ENCODE results near the gene UGT1A10.
"Not testable (repeated sequence)": the region's sequence is repeated elsewhere in the genome, so short reads cannot be mapped to it uniquely, and the experiment has no call there.

Gene UGT1A10

DNA sequence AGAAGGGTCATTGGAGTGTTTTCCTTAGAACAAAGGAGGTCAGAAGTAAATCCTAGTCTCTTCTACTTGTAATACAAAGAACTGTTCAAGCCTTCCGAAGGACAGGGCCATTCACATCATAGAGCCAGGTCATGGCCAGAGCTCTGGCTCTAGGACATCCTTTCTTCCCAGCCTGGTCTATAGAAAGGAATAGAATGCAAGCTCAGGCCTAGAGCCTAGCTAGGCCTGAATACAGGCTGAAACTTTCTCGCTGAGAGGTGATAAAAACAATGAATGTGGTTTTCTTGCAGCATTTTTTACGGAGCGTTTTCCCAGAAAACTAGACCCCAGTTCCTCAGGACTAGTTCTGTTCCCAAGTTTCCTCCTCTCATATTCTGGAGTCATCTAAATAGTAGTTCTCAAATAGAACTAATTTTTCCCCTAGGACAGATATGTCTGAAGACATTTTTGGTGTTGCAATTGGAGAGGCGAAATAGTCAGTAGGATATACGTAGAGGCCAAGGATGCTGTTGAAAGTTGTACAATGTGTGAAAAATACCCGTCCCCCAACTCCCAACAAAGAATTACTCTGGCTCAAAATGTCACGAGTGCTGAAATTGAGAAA is 63.3 kb downstream of the UGT1A10 start:
- peaks cover 5% of the 10 kb centered on the region for H3K4me1 ChIP-seq
- no peaks in the 10 kb centered on the region for H3K79me2 ChIP-seq
- no peaks in the 10 kb centered on the region for H3K36me3 ChIP-seq (ENCODE audit: control insufficient read depth, insufficient read depth, low read length)
- no peaks in the 10 kb centered on the region for H3K27me3 ChIP-seq (ENCODE audit: control insufficient read depth, insufficient read depth, low read length)
- no peak overlapping the region for H3K9ac ChIP-seq
- no peak overlapping the region for H3K27ac ChIP-seq
- TF ChIP-seq, protein P1, sequence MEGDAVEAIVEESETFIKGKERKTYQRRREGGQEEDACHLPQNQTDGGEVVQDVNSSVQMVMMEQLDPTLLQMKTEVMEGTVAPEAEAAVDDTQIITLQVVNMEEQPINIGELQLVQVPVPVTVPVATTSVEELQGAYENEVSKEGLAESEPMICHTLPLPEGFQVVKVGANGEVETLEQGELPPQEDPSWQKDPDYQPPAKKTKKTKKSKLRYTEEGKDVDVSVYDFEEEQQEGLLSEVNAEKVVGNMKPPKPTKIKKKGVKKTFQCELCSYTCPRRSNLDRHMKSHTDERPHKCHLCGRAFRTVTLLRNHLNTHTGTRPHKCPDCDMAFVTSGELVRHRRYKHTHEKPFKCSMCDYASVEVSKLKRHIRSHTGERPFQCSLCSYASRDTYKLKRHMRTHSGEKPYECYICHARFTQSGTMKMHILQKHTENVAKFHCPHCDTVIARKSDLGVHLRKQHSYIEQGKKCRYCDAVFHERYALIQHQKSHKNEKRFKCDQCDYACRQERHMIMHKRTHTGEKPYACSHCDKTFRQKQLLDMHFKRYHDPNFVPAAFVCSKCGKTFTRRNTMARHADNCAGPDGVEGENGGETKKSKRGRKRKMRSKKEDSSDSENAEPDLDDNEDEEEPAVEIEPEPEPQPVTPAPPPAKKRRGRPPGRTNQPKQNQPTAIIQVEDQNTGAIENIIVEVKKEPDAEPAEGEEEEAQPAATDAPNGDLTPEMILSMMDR (IDR thresholded peaks at IDR 0.05), result no peak
- peak overlapping the region; percentile 20 for H3K4me2 ChIP-seq (ENCODE audit: low read length)
- H3K4me3 ChIP-seq (ENCODE audit: low read depth, low read length), result no peak overlapping the region
- H3K9me3 ChIP-seq (ENCODE audit: control insufficient read depth, low read length), result no peaks in the 10 kb centered on the region
- H2AFZ ChIP-seq, result no peak overlapping the region

DNA sequence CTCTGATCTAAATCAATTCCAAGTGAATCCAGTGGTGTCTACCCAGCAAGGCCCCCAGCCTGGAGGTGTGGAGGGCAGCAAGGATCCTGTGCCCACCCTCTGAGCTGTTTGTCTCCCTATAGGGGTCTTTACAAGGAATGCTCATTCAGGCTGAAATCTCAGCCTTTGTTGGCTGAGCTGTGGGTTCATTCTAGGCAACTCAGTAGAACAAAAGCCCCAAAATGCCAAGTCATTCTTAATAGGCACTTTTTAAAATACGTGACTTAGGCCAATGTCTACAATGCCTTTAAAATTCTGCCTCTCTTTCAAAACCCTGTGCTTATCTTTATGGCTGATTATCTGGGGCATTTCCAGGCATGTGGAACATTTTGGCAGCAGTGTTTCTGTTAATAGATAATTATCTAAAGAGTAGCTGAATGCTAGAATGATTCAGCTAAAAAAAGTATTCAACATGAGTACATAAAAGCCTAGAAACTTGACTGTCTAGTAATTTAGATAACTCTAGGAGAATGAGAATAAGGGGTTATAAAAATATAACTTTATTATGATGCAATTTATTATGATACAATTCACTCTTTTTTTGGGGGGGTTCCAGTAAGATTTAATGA is 63.9 kb downstream of the UGT1A10 start:
- Histone ChIP-seq H3K79me2 (no peaks in the 10 kb centered on the region), H3K9ac (no peak overlapping the region), H3K36me3 (ENCODE audit: control insufficient read depth, insufficient read depth, low read length) (no peaks in the 10 kb centered on the region), H2AFZ (no peak overlapping the region), H3K9me3 (ENCODE audit: control insufficient read depth, low read length) (no peaks in the 10 kb centered on the region), H3K27ac (no peak overlapping the region), H3K4me1 (peaks cover 5% of the 10 kb centered on the region), H3K27me3 (ENCODE audit: control insufficient read depth, insufficient read depth, low read length) (no peaks in the 10 kb centered on the region), H3K4me2 (ENCODE audit: low read length) (peak overlapping the region; percentile 42), H3K4me3 (ENCODE audit: low read depth, low read length) (no peak overlapping the region)
- TF ChIP-seq, protein P1 (IDR thresholded peaks at IDR 0.05), result no peak

DNA sequence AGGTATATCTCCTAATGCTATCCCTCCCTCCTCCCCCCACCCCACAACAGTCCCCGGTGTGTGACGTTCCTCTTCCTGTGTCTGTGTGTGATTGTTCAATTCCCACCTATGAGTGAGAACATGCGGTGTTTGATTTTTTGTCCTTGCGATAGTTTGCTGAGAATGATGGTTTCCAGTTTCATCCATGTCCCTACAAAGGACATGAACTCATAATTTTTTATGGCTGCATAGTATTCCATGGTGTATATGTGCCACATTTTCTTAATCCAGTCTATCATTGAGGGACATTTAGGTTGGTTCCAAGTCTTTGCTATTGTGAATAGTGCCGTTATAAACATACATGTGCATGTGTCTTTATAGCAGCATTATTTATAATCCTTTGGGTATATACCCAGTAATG is 64.6 kb downstream of the UGT1A10 start:
- H3K9me3 ChIP-seq (ENCODE audit: control insufficient read depth, low read length); H3K27ac ChIP-seq; H3K9ac ChIP-seq; H2AFZ ChIP-seq; H3K4me2 ChIP-seq (ENCODE audit: low read length); H3K27me3 ChIP-seq (ENCODE audit: control insufficient read depth, insufficient read depth, low read length); H3K4me1 ChIP-seq; H3K36me3 ChIP-seq (ENCODE audit: control insufficient read depth, insufficient read depth, low read length); H3K79me2 ChIP-seq; H3K4me3 ChIP-seq (ENCODE audit: low read depth, low read length): not testable (repeated sequence)

DNA sequence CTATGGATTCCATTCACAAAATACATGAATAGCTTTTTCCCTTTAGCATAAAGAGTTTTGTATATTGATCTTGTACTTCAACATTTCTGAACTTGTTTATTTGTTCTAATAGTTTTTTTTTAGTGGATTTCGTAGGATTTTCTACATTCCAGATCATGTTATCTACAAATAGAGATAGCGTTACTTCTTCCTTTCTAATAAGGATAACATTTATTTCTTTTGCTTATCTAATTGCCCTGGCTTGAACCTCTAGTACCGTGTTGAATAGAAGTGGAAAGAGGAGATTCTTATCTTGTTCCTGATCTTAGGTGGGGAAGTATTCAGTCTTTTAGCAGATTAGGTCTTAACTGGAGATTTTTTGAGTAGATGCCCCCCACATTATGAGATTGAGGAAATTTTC is 66.0 kb downstream of the UGT1A10 start:
- Histone ChIP-seq H3K27ac (no peak overlapping the region), H3K9ac (no peak overlapping the region), H3K4me2 (ENCODE audit: low read length) (no peak overlapping the region)

DNA sequence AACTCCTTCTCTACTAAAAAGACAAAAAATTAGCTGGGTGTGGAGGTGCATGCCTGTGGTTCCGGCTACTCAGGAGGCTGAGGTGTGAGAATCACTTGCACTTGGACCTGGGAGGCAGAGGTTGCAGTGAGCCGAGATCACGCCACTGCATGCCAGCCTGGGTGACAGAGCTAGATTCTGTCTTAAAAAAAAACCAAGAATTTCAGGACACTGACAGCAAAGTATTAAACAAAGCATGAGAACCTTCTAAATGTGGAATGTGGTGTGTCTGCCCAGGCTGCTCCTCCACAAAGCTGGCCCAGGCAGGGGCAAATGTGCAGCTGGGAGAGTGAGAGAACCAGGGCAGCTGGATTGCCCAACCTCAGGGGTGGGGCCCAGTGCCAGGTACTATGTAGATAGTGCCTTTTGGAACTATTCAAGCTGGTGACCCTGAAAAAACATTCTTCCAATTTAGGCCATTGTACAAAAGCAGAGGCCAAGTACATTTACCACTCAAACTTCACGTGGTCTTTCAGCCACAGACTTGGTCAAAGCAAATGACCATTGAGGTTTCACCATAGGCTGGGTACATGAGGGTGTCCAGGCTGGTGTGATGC is 69.8 kb downstream of the UGT1A10 start:
- no peak overlapping the region for H2AFZ ChIP-seq
- H3K4me2 ChIP-seq (ENCODE audit: low read length), result peak overlapping the region; percentile 18
- TF ChIP-seq, protein P1 (IDR thresholded peaks at IDR 0.05), result no peak
- no peak overlapping the region for H3K27ac ChIP-seq
- no peaks in the 10 kb centered on the region for H3K27me3 ChIP-seq (ENCODE audit: control insufficient read depth, insufficient read depth, low read length)
- no peak overlapping the region for H3K4me3 ChIP-seq (ENCODE audit: low read depth, low read length)
- H3K79me2 ChIP-seq, result no peaks in the 10 kb centered on the region
- no peaks in the 10 kb centered on the region for H3K36me3 ChIP-seq (ENCODE audit: control insufficient read depth, insufficient read depth, low read length)
- H3K9me3 ChIP-seq (ENCODE audit: control insufficient read depth, low read length), result no peaks in the 10 kb centered on the region
- no peak overlapping the region for H3K9ac ChIP-seq
- H3K4me1 ChIP-seq, result no peaks in the 10 kb centered on the region

More for the DNA sequence above, 66.0 kb downstream of the UGT1A10 start:
- Histone ChIP-seq H3K36me3 (ENCODE audit: control insufficient read depth, insufficient read depth, low read length) (no peaks in the 10 kb centered on the region), H3K9me3 (ENCODE audit: control insufficient read depth, low read length) (no peaks in the 10 kb centered on the region), H2AFZ (no peak overlapping the region), H3K79me2 (no peaks in the 10 kb centered on the region), H3K27me3 (ENCODE audit: control insufficient read depth, insufficient read depth, low read length) (no peaks in the 10 kb centered on the region), H3K4me3 (ENCODE audit: low read depth, low read length) (no peak overlapping the region), H3K4me1 (peaks cover 5% of the 10 kb centered on the region)
- TF ChIP-seq, protein P1 (IDR thresholded peaks at IDR 0.05), result no peak
